Body of pancreas (tissue), 4 donors: ENCODE data around the gene MARCKS. TPM values are rescaled to one million over a fixed set of nuclear protein-coding genes. Genes with fewer than 3 reads are reported as not detected.

Experiments used
- ATAC-seq: fragments of 150-250 bp; one replicate; pipeline ENCODE4 v1.9.1; 2016
- DNase-seq, 4 donors: peaks; one replicate each; pipeline ENCODE4 v3.0.0-alpha.2; 2019
- H3K27ac ChIP-seq, 4 donors: fragments of 200-600 bp; sonication (generic); 1 replicate in 3 of 4; 2 replicates in 1 of 4; pipeline versions ENCODE4 v1.5.1 to v1.6.1; 2016 to 2019; ENCODE audit warnings: mild to moderate bottlenecking in 1 of 4, mixed read lengths in 1 of 4, moderate library complexity in 1 of 4
- H3K27me3 ChIP-seq, 2 donors: fragments of 200-600 bp; sonication (generic); one replicate each; pipeline ENCODE4 v1.6.0; 2016; ENCODE audit warnings: mild to moderate bottlenecking in 1 of 2
- H3K36me3 ChIP-seq, 2 donors: fragments of 200-600 bp; sonication (generic); replicated peaks in 1 of 2; 2 replicates each; pipeline ENCODE4 v1.5.1; 2016; ENCODE audit warnings: low read depth in 2 of 2; ENCODE audit not compliant: insufficient read depth in 1 of 2
- H3K4me1 ChIP-seq: fragments of 200-600 bp; sonication (generic); one replicate; pipeline ENCODE4 v1.6.0; 2016
- H3K4me3 ChIP-seq, 2 donors: fragments of 200-600 bp; sonication (generic); 1 replicate in 1 of 2; 2 replicates in 1 of 2; pipeline ENCODE4 v1.5.1; 2016 to 2019
- H3K9me3 ChIP-seq, 3 donors: fragments of 200-600 bp; sonication (generic); 1 replicate in 2 of 3; 2 replicates in 1 of 3; pipeline ENCODE4 v1.5.1; 2016
- POLR2A ChIP-seq, 3 donors: fragments of 450-650 bp; IDR thresholded peaks; one replicate each; pipeline ENCODE4 v1.6.1; 2016; ENCODE audit warnings: antibody characterized with exemption in 3 of 3, mild to moderate bottlenecking in 2 of 3
- WGBS, 2 donors: methylation state at CpG; one replicate each; pipeline ENCODE4 v1.1.5; 2017; 5-methylcytosine and 5-hydroxymethylcytosine counted together
- intact Hi-C: fragments of 100-400 bp; cut with DNase I; formaldehyde crosslinking; loops from one replicate; pipeline ENCODE4 v1.15.1; 2023
- total RNA-seq, 2 donors: library from RNA; depleted of rRNA; stranded (reverse); fragments of >200 nt; gene quantifications; one replicate each; pipeline ENCODE4 v1.1.0, GENCODE V29; 2016
- TF ChIP-seq, protein P1 (sequence below), 7 experiments: fragments of 450-650 bp in 4 of 7; fragments of 200-600 bp in 3 of 7; sonication (generic) in 3 of 7; IDR thresholded peaks; one replicate each; pipeline ENCODE4 v1.5.1; 2016 to 2019; ENCODE audit warnings: antibody characterized with exemption in 7 of 7

Gene MARCKS
- total RNA-seq, 2 donors from 2014 or later, result 68.5 to 109 TPM

DNA sequence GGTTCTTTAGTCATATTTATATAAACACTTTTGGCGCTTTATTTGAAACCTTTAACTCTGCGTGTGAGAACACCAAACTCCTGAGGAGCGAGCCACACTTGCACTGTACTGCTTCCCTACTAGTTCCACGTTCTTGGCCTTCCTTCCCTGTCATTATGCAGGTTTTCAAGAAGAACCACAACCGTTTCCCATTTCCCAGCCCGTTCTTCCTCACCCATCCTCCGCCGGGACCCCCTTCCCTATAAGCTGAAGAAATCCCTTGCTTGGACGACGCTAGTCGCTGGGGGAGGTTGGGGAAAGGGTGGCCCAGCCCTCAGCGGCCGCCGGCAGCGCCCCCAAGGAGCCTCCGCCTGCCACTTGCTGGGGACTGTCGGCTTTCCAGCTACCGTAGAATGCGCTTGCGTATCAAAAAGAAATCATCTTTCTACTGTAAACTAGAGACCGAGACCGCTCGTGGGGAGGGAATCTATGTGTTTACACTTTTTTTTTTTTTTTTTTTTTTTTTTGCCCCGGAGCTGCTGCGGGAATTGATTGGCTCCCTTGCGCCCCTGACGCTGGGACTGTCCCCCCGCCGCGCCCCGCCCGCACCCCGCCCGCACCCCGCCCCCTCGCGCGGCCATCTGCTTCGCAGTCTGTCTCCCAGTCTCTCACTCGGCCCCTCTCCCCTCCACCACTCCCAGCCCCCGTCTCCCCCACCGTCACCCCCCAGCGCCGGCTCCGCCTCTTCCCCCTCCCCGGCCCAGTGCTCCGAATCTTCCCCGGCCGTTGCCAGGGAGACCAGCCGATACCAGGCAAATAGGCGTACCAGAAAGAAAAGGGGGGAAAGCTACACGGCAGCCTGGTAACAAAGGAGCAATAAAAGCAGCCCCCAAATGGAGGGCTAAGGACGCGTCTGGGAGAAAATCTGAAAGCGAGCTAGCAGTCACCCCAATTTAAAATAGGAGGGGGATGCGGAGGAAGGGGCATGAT is 2.3 kb upstream of the MARCKS start:
- H3K27ac ChIP-seq, result peak overlapping the region; percentile 97 to 100 (median 99)
- ATAC-seq (peak; percentile 47), DNase-seq (peak; percentile 85 to 90 (median 86))
- TF ChIP-seq POLR2A (IDR thresholded peaks at IDR 0.05), result peak in 1 of 3 donors; percentile 40
- TF ChIP-seq, protein P1, sequence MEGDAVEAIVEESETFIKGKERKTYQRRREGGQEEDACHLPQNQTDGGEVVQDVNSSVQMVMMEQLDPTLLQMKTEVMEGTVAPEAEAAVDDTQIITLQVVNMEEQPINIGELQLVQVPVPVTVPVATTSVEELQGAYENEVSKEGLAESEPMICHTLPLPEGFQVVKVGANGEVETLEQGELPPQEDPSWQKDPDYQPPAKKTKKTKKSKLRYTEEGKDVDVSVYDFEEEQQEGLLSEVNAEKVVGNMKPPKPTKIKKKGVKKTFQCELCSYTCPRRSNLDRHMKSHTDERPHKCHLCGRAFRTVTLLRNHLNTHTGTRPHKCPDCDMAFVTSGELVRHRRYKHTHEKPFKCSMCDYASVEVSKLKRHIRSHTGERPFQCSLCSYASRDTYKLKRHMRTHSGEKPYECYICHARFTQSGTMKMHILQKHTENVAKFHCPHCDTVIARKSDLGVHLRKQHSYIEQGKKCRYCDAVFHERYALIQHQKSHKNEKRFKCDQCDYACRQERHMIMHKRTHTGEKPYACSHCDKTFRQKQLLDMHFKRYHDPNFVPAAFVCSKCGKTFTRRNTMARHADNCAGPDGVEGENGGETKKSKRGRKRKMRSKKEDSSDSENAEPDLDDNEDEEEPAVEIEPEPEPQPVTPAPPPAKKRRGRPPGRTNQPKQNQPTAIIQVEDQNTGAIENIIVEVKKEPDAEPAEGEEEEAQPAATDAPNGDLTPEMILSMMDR (IDR thresholded peaks at IDR 0.05), result peak in 5 of 7 experiments; percentile 9 to 38 (median 22)
- peak overlapping the region; percentile 36 to 47 for H3K4me3 ChIP-seq
- no peaks in the 10 kb centered on the region for H3K9me3 ChIP-seq
- no peaks in the 10 kb centered on the region for H3K36me3 ChIP-seq
- H3K27me3 ChIP-seq, result no peaks in the 10 kb centered on the region
- WGBS, 2 donors, result 2 to 3% methylated on average over 50 to 53 of the region's 56 CpGs
- intact Hi-C loops, result no loop called here
- H3K4me1 ChIP-seq, result peaks cover 15% of the 10 kb centered on the region

DNA sequence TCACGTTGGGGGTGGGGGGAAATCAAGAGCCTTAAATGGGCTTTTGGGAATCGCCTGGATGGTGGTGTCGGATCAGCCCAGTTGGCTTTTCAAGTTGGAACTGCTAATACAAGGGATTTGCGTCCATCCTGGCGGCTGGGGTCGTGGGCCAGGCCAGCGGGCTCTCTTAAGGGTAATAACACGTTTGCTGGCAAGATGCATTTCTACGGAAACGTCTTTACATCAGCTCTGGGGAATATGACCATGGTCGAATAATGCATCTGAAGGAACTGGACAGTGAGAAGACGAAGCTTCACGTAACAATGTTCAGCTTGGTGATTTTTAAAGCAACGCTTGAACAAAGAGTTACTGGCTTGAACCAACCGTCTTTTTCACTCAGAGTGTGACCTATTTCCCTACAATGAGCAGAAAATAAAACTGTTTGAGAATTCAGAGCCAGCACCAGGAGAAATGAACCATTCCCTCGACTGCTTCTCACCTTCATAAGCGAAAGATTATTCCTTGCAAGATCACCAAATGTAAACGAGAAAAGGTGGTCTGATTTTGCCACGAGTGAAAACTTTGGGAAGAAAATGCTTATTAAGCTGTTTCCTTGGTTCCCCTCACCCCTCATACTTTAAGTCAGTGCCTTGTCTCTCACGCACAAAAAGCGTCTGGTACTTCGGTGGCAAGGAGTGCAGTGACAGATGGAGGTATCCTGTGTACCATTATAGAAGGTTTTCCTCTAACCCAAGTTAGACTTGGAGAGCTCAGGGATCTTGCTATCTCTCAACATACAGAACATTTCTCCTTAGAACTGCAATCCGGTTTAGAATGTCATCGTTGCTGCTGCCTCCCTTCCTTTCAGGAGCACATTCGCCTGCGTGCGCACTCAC is 1.4 kb upstream of the MARCKS start:
- intact Hi-C loops, result no loop called here
- peak overlapping the region; percentile 36 to 47 for H3K4me3 ChIP-seq
- DNase-seq, result peak; percentile 43 to 52 (median 44)
- H3K4me1 ChIP-seq, result peaks cover 18% of the 10 kb centered on the region
- no peaks in the 10 kb centered on the region for H3K9me3 ChIP-seq
- H3K27me3 ChIP-seq, result no peaks in the 10 kb centered on the region
- peak overlapping the region; percentile 97 to 100 (median 99) for H3K27ac ChIP-seq
- no peaks in the 10 kb centered on the region for H3K36me3 ChIP-seq
- 1% methylated on average over 27 of the region's 27 CpGs for WGBS, 2 donors
- ATAC-seq, result no peak
- TF ChIP-seq, protein P1 (IDR thresholded peaks at IDR 0.05), result no peak
- peak in 2 of 3 donors; percentile 66 to 67 for TF ChIP-seq POLR2A (IDR thresholded peaks at IDR 0.05)

DNA sequence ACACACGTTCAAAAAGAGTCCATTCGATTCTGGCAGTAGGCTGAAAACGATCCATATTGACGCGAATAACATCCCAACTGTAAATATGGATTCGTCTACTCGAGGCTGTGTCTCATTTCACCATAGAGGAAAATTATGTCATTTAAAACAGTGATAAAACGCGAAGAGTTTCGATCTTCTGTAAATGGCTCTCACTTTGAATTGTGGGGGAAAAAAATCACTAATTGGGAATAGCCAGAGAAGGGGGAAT is 845 bp upstream of the MARCKS start:
- H3K4me3 ChIP-seq, result no peak overlapping the region
- DNase-seq, result no peak
- H3K36me3 ChIP-seq, result no peaks in the 10 kb centered on the region
- no peaks in the 10 kb centered on the region for H3K9me3 ChIP-seq
- intact Hi-C loops, result no loop called here
- no peaks in the 10 kb centered on the region for H3K27me3 ChIP-seq
- WGBS, 2 donors, result 0% methylated on average over 10 of the region's 10 CpGs
- peak in 1 of 3 donors; percentile 42 for TF ChIP-seq POLR2A (IDR thresholded peaks at IDR 0.05)
- TF ChIP-seq, protein P1 (IDR thresholded peaks at IDR 0.05), result no peak
- peak overlapping the region; percentile 97 to 100 (median 99) for H3K27ac ChIP-seq
- peaks cover 22% of the 10 kb centered on the region for H3K4me1 ChIP-seq
- ATAC-seq, result no peak

DNA sequence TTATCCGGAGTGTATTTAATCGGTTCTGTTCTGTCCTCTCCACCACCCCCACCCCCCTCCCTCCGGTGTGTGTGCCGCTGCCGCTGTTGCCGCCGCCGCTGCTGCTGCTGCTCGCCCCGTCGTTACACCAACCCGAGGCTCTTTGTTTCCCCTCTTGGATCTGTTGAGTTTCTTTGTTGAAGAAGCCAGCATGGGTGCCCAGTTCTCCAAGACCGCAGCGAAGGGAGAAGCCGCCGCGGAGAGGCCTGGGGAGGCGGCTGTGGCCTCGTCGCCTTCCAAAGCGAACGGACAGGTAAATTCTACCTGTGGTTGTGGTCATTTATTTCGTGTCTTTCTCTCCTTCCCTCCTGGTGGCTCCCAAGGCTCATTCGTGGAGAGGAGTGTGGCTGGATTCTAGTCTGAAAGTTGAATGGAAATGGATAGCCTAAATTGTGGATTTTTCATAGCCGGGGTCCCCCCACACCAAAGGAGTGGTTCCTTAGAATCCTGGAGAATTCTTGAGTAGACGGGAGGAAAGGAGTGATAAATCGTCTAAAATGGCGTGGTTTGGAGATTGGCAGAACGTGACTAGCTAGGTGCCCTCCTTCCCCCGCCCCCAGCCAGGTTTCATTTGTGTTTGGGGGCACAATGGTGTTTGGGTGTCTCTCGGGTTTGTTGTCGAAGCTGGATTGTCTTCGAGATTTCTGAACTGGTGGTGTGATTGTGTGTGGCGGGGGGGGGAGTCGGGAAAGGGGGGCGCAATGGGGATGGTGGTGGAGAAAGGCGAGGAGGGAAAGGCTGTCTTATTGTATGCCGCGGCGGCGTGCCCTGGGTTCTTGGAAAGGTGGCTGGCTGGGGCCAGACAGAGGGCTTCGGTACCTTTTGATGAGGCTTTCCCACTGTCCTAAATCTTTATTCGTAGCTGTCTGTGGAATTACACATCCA is 673 bp downstream of the MARCKS start:
- peaks cover 33% of the 10 kb centered on the region for H3K4me1 ChIP-seq
- intact Hi-C loops, result no loop called here
- TF ChIP-seq, protein P1 (IDR thresholded peaks at IDR 0.05), result peak in 1 of 7 experiments; percentile 10
- TF ChIP-seq POLR2A (IDR thresholded peaks at IDR 0.05), result no peak
- no peaks in the 10 kb centered on the region for H3K27me3 ChIP-seq
- peak overlapping the region; percentile 97 to 100 (median 99) for H3K27ac ChIP-seq
- H3K4me3 ChIP-seq, result peak overlapping the region; percentile 79 to 94
- H3K9me3 ChIP-seq, result no peaks in the 10 kb centered on the region
- DNase-seq, result peak; percentile 53 to 63 (median 54)
- peak; percentile 11 for ATAC-seq
- no peaks in the 10 kb centered on the region for H3K36me3 ChIP-seq
- 0 to 1% methylated on average over 38 to 43 of the region's 43 CpGs for WGBS, 2 donors
